ENCODE data around the gene CNBD2.
"Not testable (repeated sequence)": the region's sequence is repeated elsewhere in the genome, so short reads cannot be mapped to it uniquely, and the experiment has no call there.

The CNBD2 gene

GRCh38 chr20:36061754-36062153, 93.4 kb downstream of the CNBD2 start:
- DNase-seq (ENCODE audit: low read depth in 2 of 2) = no peak

- no peak for DNase-seq (ENCODE audit: low read depth in 2 of 2)
Observed at GRCh38 chr20:36062799-36063198, 94.4 kb downstream of the CNBD2 start.

- DNase-seq (ENCODE audit: low read depth in 2 of 2) = no peak
Observed at GRCh38 chr20:36063916-36064657, 95.7 kb downstream of the CNBD2 start.

GRCh38 chr20:36064658-36065426, 96.5 kb downstream of the CNBD2 start:
- peak; percentile 84 to 86 for DNase-seq (ENCODE audit: low read depth in 2 of 2)

GRCh38 chr20:36065427-36065998, 97.1 kb downstream of the CNBD2 start:
- DNase-seq (ENCODE audit: low read depth in 2 of 2) = no peak

GRCh38 chr20:36066777-36067176, 98.4 kb downstream of the CNBD2 start:
- DNase-seq (ENCODE audit: low read depth in 2 of 2) = no peak

- DNase-seq (ENCODE audit: low read depth in 2 of 2) = not testable (repeated sequence)
Observed at GRCh38 chr20:36068526-36068925, 100.1 kb downstream of the CNBD2 start.

GRCh38 chr20:36070451-36070850, 102.1 kb downstream of the CNBD2 start:
- no peak for DNase-seq (ENCODE audit: low read depth in 2 of 2)

- no peak for DNase-seq (ENCODE audit: low read depth in 2 of 2)
Observed at GRCh38 chr20:36071848-36072247, 103.5 kb downstream of the CNBD2 start.

- DNase-seq (ENCODE audit: low read depth in 2 of 2) = no peak
Observed at GRCh38 chr20:36074983-36075382, 106.6 kb downstream of the CNBD2 start.

- DNase-seq (ENCODE audit: low read depth in 2 of 2) = not testable (repeated sequence)
Observed at GRCh38 chr20:36077762-36078161, 109.4 kb downstream of the CNBD2 start.

- DNase-seq (ENCODE audit: low read depth in 2 of 2) = no peak
Observed at GRCh38 chr20:36079486-36079885, 111.1 kb downstream of the CNBD2 start.

GRCh38 chr20:36079984-36080383, 111.6 kb downstream of the CNBD2 start:
- not testable (repeated sequence) for DNase-seq (ENCODE audit: low read depth in 2 of 2)
